ENCODE measurements around the gene SLC7A9. TPM values are rescaled to one million over a fixed set of nuclear protein-coding genes. Genes with fewer than 3 reads are reported as not detected.
A peak's percentile ranks its signal among the peaks of the same experiment; 100 is the strongest.
"Not testable (repeated sequence)": the region's sequence is repeated elsewhere in the genome, so short reads cannot be mapped to it uniquely, and the experiment has no call there.

The SLC7A9 gene
- total and polyA plus RNA-seq, 3 experiments from 2014 or later = 0.24 to 0.28 TPM; not detected in 1

DNA sequence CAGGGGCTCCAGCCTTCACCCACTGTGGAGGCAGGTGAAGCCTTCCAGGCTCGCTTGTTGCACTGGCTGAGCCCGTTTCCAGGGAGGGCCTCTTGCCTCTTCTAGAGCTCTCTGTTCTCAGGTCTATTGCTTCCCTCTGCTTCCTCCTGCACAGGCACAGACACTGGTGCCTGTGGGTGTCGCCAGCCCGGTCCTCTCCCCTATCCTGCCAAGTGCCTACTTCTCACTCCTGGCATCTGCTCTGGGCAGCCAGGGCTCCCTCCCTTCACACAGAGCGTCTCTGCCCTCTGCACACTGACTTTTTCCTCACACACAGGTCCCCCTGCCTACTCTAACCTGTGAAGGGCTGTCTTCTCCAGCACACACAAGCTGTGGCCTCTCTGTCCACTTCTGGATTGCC lies 60.3 kb downstream of the SLC7A9 start:
- Histone ChIP-seq H3K4me1 (ENCODE audit: insufficient read depth, low read length) (peaks cover 7% of the 10 kb centered on the region), H3K27ac (ENCODE audit: low read depth, low read length) (no peak overlapping the region), H3K36me3 (ENCODE audit: insufficient read depth, low read length) (no peaks in the 10 kb centered on the region), H3K27me3 (ENCODE audit: insufficient read depth, low read length, poor library complexity, severe bottlenecking) (no peaks in the 10 kb centered on the region), H3K4me3 (ENCODE audit: low read length) (peak overlapping the region; percentile 19), H3K9me3 (ENCODE audit: low read length) (no peaks in the 10 kb centered on the region)
- ChIA-PET POLR2A (no interaction called here), CTCF (no interaction called here)
- Mint-ChIP-seq H3K4me3 (peak overlapping the region in 3 of 7 donors; percentile 56 to 77 (median 63)), H3K9me3 (peaks cover 0 to 2% (median 0%) of the 10 kb centered on the region in 5 donors), H3K27me3 (peaks cover 0 to 4% of the 10 kb centered on the region in 2 donors), H3K4me1 (peaks cover 16 to 31% (median 25%) of the 10 kb centered on the region in 3 donors), H3K27ac (peak overlapping the region in 6 of 8 donors; percentile 6 to 83 (median 68)), H3K36me3 (peaks cover 0 to 7% (median 0%) of the 10 kb centered on the region in 3 donors)
- DNase-seq = no peak

DNA sequence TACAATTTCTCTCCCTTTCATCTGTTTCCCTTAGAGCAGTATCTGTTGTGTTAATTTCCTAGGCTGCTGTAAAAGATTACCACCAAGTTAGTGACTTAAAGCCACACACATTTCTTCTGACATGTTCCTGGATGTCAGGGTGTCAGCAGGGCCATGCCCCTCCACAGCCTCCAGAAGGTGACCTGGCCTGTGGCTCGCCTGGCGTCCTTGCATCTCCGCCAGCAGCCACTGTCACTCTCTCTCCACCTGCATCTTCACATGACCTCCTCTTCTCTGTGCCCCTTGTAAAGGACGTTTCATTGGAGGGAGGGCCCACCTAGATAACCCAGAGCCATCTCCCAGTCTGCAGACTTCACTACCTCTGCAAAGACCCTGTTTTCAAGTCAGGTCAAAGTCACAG lies 61.3 kb downstream of the SLC7A9 start:
- DNase-seq = no peak
- ChIA-PET CTCF (no interaction called here), POLR2A (no interaction called here)
- Histone ChIP-seq H3K36me3 (ENCODE audit: insufficient read depth, low read length) (no peaks in the 10 kb centered on the region), H3K4me3 (ENCODE audit: low read length) (no peak overlapping the region), H3K9me3 (ENCODE audit: low read length) (no peaks in the 10 kb centered on the region), H3K4me1 (ENCODE audit: insufficient read depth, low read length) (peaks cover 7% of the 10 kb centered on the region), H3K27me3 (ENCODE audit: insufficient read depth, low read length, poor library complexity, severe bottlenecking) (no peaks in the 10 kb centered on the region), H3K27ac (ENCODE audit: low read depth, low read length) (no peak overlapping the region)
- Mint-ChIP-seq H3K36me3 (peaks cover 0 to 7% (median 0%) of the 10 kb centered on the region in 3 donors), H3K27me3 (peaks cover 0 to 4% of the 10 kb centered on the region in 2 donors), H3K4me3 (no peak overlapping the region), H3K9me3 (peaks cover 0 to 2% (median 0%) of the 10 kb centered on the region in 5 donors), H3K4me1 (peaks cover 12 to 25% (median 24%) of the 10 kb centered on the region in 3 donors), H3K27ac (peak overlapping the region in 2 of 8 donors; percentile 17 to 97)

DNA sequence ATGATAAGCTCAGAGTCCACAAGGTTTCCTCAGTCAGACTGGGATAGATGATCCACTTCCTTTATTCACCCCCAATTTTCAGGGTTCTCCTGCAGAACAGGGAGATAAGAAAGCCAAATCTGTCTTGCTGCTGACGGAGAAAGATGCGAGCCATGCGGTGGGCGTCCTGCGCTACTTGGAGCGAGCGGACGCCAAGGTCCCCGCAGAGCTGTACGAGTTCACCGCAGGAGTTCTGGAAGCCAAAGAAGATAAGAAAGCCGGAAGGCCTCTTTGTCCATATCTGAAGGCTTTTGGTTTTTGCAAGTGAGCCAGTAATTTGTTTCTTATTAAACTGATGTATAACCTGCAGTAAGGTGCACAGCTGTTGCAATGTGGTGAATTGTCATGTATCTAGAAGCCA lies 66.7 kb downstream of the SLC7A9 start:
- H3K36me3 Mint-ChIP-seq = no peaks in the 10 kb centered on the region
- no peak for DNase-seq
- H3K27me3 Mint-ChIP-seq = no peaks in the 10 kb centered on the region
- H3K27me3 ChIP-seq (ENCODE audit: insufficient read depth, low read length, poor library complexity, severe bottlenecking) = no peaks in the 10 kb centered on the region
- ChIA-PET CTCF (interaction anchor here (1.2 kb wide), 1 partner anchor 55 kb away, joined by 4 read pairs; no protein-coding TSS in a partner anchor), POLR2A (no interaction called here)
- H3K4me3 Mint-ChIP-seq = no peak overlapping the region
- H3K27ac Mint-ChIP-seq = no peak overlapping the region
- no peaks in the 10 kb centered on the region for H3K9me3 Mint-ChIP-seq
- H3K27ac ChIP-seq (ENCODE audit: low read depth, low read length) = no peak overlapping the region
- H3K36me3 ChIP-seq (ENCODE audit: insufficient read depth, low read length) = no peaks in the 10 kb centered on the region
- H3K9me3 ChIP-seq (ENCODE audit: low read length) = no peaks in the 10 kb centered on the region
- no peak overlapping the region for H3K4me3 ChIP-seq (ENCODE audit: low read length)
- H3K4me1 Mint-ChIP-seq = peaks cover 8 to 24% (median 17%) of the 10 kb centered on the region in 3 donors
- H3K4me1 ChIP-seq (ENCODE audit: insufficient read depth, low read length) = no peaks in the 10 kb centered on the region

DNA sequence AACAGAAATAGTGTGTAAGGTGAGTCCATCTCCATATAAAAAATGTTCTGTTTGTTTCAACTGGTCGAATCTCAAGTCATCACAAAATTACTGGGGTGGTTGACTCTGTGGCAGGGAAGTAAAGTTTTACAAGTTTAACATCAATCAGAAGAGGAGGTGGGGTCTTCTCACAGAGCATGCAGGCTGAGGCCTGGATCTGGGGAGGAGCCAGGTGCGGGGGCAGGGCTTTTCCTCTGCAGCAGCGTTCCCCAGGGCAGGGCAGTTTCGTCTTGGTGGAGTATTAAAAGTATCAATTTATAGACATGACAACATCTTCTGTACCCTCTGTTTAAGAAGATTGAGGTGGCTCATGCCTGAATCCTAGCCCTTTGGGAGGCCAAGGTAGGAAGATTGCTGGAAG lies 68.8 kb downstream of the SLC7A9 start:
- H3K27ac Mint-ChIP-seq = peak overlapping the region in 2 of 8 donors; percentile 25 to 45

GRCh38 chr19:32800191-32800590 lies 69.4 kb downstream of the SLC7A9 start:
- Histone ChIP-seq H3K4me1 (ENCODE audit: insufficient read depth, low read length) (peaks cover 12% of the 10 kb centered on the region), H3K9me3 (ENCODE audit: low read length) (no peaks in the 10 kb centered on the region), H3K27me3 (ENCODE audit: insufficient read depth, low read length, poor library complexity, severe bottlenecking) (no peaks in the 10 kb centered on the region), H3K27ac (ENCODE audit: low read depth, low read length) (no peak overlapping the region), H3K36me3 (ENCODE audit: insufficient read depth, low read length) (no peaks in the 10 kb centered on the region), H3K4me3 (ENCODE audit: low read length) (no peak overlapping the region)
- POLR2A ChIA-PET = no interaction called here
- Mint-ChIP-seq H3K36me3 (no peaks in the 10 kb centered on the region), H3K4me3 (no peak overlapping the region), H3K27ac (no peak overlapping the region), H3K27me3 (no peaks in the 10 kb centered on the region), H3K9me3 (no peaks in the 10 kb centered on the region), H3K4me1 (peaks cover 23 to 46% (median 33%) of the 10 kb centered on the region in 3 donors)
- no peak for DNase-seq
- CTCF ChIA-PET = no interaction called here

More for the DNA sequence above, 68.8 kb downstream of the SLC7A9 start:
- no peak overlapping the region for H3K4me3 ChIP-seq (ENCODE audit: low read length)
- Mint-ChIP-seq H3K36me3 (no peaks in the 10 kb centered on the region), H3K27me3 (no peaks in the 10 kb centered on the region), H3K4me1 (peaks cover 18 to 41% (median 28%) of the 10 kb centered on the region in 3 donors), H3K4me3 (no peak overlapping the region), H3K9me3 (no peaks in the 10 kb centered on the region)
- H3K9me3 ChIP-seq (ENCODE audit: low read length) = no peaks in the 10 kb centered on the region
- no peak for DNase-seq
- H3K27ac ChIP-seq (ENCODE audit: low read depth, low read length) = no peak overlapping the region
- ChIA-PET POLR2A (no interaction called here), CTCF (no interaction called here)
- H3K4me1 ChIP-seq (ENCODE audit: insufficient read depth, low read length) = peaks cover 6% of the 10 kb centered on the region
- no peaks in the 10 kb centered on the region for H3K27me3 ChIP-seq (ENCODE audit: insufficient read depth, low read length, poor library complexity, severe bottlenecking)
- no peaks in the 10 kb centered on the region for H3K36me3 ChIP-seq (ENCODE audit: insufficient read depth, low read length)

- H3K4me1 ChIP-seq (ENCODE audit: insufficient read depth, low read length) = peaks cover 25% of the 10 kb centered on the region
- ChIA-PET POLR2A (no interaction called here), CTCF (no interaction called here)
- H3K27ac Mint-ChIP-seq = no peak overlapping the region
- no peak overlapping the region for H3K4me3 ChIP-seq (ENCODE audit: low read length)
- H3K27me3 ChIP-seq (ENCODE audit: insufficient read depth, low read length, poor library complexity, severe bottlenecking) = no peaks in the 10 kb centered on the region
- H3K4me3 Mint-ChIP-seq = no peak overlapping the region
- H3K36me3 Mint-ChIP-seq = no peaks in the 10 kb centered on the region
- peaks cover 38 to 63% (median 50%) of the 10 kb centered on the region in 3 donors for H3K4me1 Mint-ChIP-seq
- no peaks in the 10 kb centered on the region for H3K9me3 ChIP-seq (ENCODE audit: low read length)
- H3K36me3 ChIP-seq (ENCODE audit: insufficient read depth, low read length) = no peaks in the 10 kb centered on the region
- no peak overlapping the region for H3K27ac ChIP-seq (ENCODE audit: low read depth, low read length)
- no peaks in the 10 kb centered on the region for H3K27me3 Mint-ChIP-seq
- H3K9me3 Mint-ChIP-seq = no peaks in the 10 kb centered on the region
- no peak for DNase-seq
Observed at GRCh38 chr19:32798201-32798600, 71.4 kb downstream of the SLC7A9 start.

GRCh38 chr19:32789429-32789828 lies 80.1 kb downstream of the SLC7A9 start:
- Mint-ChIP-seq H3K9me3 (peaks cover 0 to 3% (median 0%) of the 10 kb centered on the region in 5 donors), H3K27me3 (no peaks in the 10 kb centered on the region), H3K4me3 (no peak overlapping the region), H3K27ac (no peak overlapping the region), H3K4me1 (peaks cover 19 to 34% (median 26%) of the 10 kb centered on the region in 3 donors), H3K36me3 (peaks cover 0 to 10% (median 0%) of the 10 kb centered on the region in 3 donors)
- no peak for DNase-seq
- ChIA-PET CTCF (interaction anchor here (0.6 kb wide), 1 partner anchor 61 kb away, joined by 3 read pairs; no protein-coding TSS in a partner anchor), POLR2A (no interaction called here)
- no peaks in the 10 kb centered on the region for H3K9me3 ChIP-seq (ENCODE audit: low read length)
- no peak overlapping the region for H3K27ac ChIP-seq (ENCODE audit: low read depth, low read length)
- H3K36me3 ChIP-seq (ENCODE audit: insufficient read depth, low read length) = no peaks in the 10 kb centered on the region
- no peak overlapping the region for H3K4me3 ChIP-seq (ENCODE audit: low read length)
- no peaks in the 10 kb centered on the region for H3K27me3 ChIP-seq (ENCODE audit: insufficient read depth, low read length, poor library complexity, severe bottlenecking)
- peaks cover 14% of the 10 kb centered on the region for H3K4me1 ChIP-seq (ENCODE audit: insufficient read depth, low read length)

DNA sequence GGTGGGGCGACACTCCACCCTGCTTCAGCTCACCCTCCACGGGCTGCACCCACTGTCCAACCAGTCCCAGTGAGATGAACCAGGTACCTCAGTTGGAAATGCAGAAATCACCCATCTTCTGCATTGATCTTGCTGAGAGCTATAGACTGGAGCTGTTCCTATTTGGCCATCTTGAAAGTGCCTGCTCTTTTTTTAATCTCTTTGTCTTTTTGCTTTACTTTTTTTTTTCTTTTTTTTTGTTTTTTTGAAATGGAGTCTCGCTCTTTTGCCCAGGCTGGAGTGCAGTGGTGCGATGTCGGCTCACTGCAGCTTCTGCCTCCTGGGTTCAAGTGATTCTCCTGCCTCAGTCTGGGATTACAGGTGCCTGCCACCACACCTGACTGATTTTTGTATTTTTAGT lies 81.7 kb downstream of the SLC7A9 start:
- H3K9me3 ChIP-seq (ENCODE audit: low read length); DNase-seq; H3K27ac ChIP-seq (ENCODE audit: low read depth, low read length); H3K4me3 Mint-ChIP-seq; CTCF ChIA-PET; H3K27me3 Mint-ChIP-seq; H3K9me3 Mint-ChIP-seq; H3K27me3 ChIP-seq (ENCODE audit: insufficient read depth, low read length, poor library complexity, severe bottlenecking); H3K36me3 ChIP-seq (ENCODE audit: insufficient read depth, low read length); H3K4me1 ChIP-seq (ENCODE audit: insufficient read depth, low read length); H3K4me3 ChIP-seq (ENCODE audit: low read length); POLR2A ChIA-PET; H3K27ac Mint-ChIP-seq: not testable (repeated sequence)
- H3K36me3 Mint-ChIP-seq = peaks cover 0 to 17% (median 0%) of the 10 kb centered on the region in 3 donors
- H3K4me1 Mint-ChIP-seq = peaks cover 10 to 22% (median 15%) of the 10 kb centered on the region in 3 donors
